ENCODE results near the gene ALDH1A3.
A peak's percentile ranks its signal among the peaks of the same experiment; 100 is the strongest.

Gene ALDH1A3

GRCh38 chr15:100879464-100880138 lies at the start of gene ALDH1A3:
Gene ALDH1A3, plus strand, starts transcription at chr15:100879831. Its CDS starts 77 bp downstream, at chr15:100879908.
- Mint-ChIP-seq H3K9me3 (no peaks in the 10 kb centered on the region), H3K27ac (no peak within 1 kb of the TSS), H3K36me3 (ENCODE audit: low read depth) (no peaks in the 10 kb centered on the region)

GRCh38 chr15:100831467-100831866 lies 48.2 kb upstream of the ALDH1A3 start:
- no peak for TF ChIP-seq CTCF (IDR thresholded peaks at IDR 0.05)
- peaks cover 24% of the 10 kb centered on the region for H3K9me3 Mint-ChIP-seq
- peaks cover 22% of the 10 kb centered on the region for H3K27me3 Mint-ChIP-seq (ENCODE audit: low read depth, poor library complexity)
- no peak overlapping the region for H3K4me3 Mint-ChIP-seq
- peaks cover 10% of the 10 kb centered on the region for H3K36me3 Mint-ChIP-seq (ENCODE audit: low read depth)
- H3K4me1 Mint-ChIP-seq: peaks cover 34% of the 10 kb centered on the region
- no peak for DNase-seq
- H3K27ac Mint-ChIP-seq: no peak overlapping the region

More at GRCh38 chr15:100879464-100880138, at the start of gene ALDH1A3:
- no peak for TF ChIP-seq CTCF (IDR thresholded peaks at IDR 0.05)
- H3K4me1 Mint-ChIP-seq: peaks cover 19% of the 10 kb centered on the region
- peaks cover 90% of the 10 kb centered on the region for H3K27me3 Mint-ChIP-seq (ENCODE audit: low read depth, poor library complexity)
- H3K4me3 Mint-ChIP-seq: peak within 1 kb of the TSS; percentile 85
- peak; percentile 58 for DNase-seq

- H3K27ac Mint-ChIP-seq: no peak overlapping the region
- H3K4me3 Mint-ChIP-seq: no peak overlapping the region
- peaks cover 28% of the 10 kb centered on the region for H3K9me3 Mint-ChIP-seq
- peaks cover 8% of the 10 kb centered on the region for H3K36me3 Mint-ChIP-seq (ENCODE audit: low read depth)
- H3K4me1 Mint-ChIP-seq: peaks cover 34% of the 10 kb centered on the region
- DNase-seq: no peak
- TF ChIP-seq CTCF (IDR thresholded peaks at IDR 0.05): no peak
- H3K27me3 Mint-ChIP-seq (ENCODE audit: low read depth, poor library complexity): peaks cover 25% of the 10 kb centered on the region
Observed at GRCh38 chr15:100832149-100832942, 47.3 kb upstream of the ALDH1A3 start.

- Mint-ChIP-seq H3K27me3 (ENCODE audit: low read depth, poor library complexity) (peaks cover 23% of the 10 kb centered on the region), H3K27ac (peak overlapping the region; percentile 83)
- no peak for DNase-seq
Observed at GRCh38 chr15:100833417-100834389, 45.9 kb upstream of the ALDH1A3 start.

More at GRCh38 chr15:100833417-100834389, 45.9 kb upstream of the ALDH1A3 start:
- no peak overlapping the region for H3K4me3 Mint-ChIP-seq
- no peaks in the 10 kb centered on the region for H3K36me3 Mint-ChIP-seq (ENCODE audit: low read depth)
- peaks cover 17% of the 10 kb centered on the region for H3K9me3 Mint-ChIP-seq
- peaks cover 34% of the 10 kb centered on the region for H3K4me1 Mint-ChIP-seq
- TF ChIP-seq CTCF (IDR thresholded peaks at IDR 0.05): no peak
